Measurements from ENCODE around the gene R3HDM4.
"Not testable (repeated sequence)": the region's sequence is repeated elsewhere in the genome, so short reads cannot be mapped to it uniquely, and the experiment has no call there.

The R3HDM4 gene

GRCh38 chr19:913080-913748 lies at the start of gene R3HDM4:
R3HDM4 (minus strand) TSS chr19:913219; CDS start chr19:913157, 62 bp downstream.
- peak; percentile 83 for DNase-seq (ENCODE audit: low spot score)

- DNase-seq (ENCODE audit: low spot score): no peak
These were observed 49.0 kb upstream of the R3HDM4 start for GRCh38 chr19:961866-962620.

GRCh38 chr19:960601-960938 lies 47.6 kb upstream of the R3HDM4 start:
- DNase-seq (ENCODE audit: low spot score): no peak

- DNase-seq (ENCODE audit: low spot score): no peak
These were observed 47.0 kb upstream of the R3HDM4 start for GRCh38 chr19:960020-960419.

- DNase-seq (ENCODE audit: low spot score): no peak
These were observed 46.2 kb upstream of the R3HDM4 start for GRCh38 chr19:958967-959855.

- DNase-seq (ENCODE audit: low spot score): not testable (repeated sequence)
These were observed 44.6 kb upstream of the R3HDM4 start for GRCh38 chr19:957578-957977.

- DNase-seq (ENCODE audit: low spot score): peak; percentile 83
These were observed 43.9 kb upstream of the R3HDM4 start for GRCh38 chr19:956766-957440.

- peak; percentile 83 for DNase-seq (ENCODE audit: low spot score)
These were observed 43.1 kb upstream of the R3HDM4 start for GRCh38 chr19:955803-956765.

- no peak for DNase-seq (ENCODE audit: low spot score)
These were observed 41.9 kb upstream of the R3HDM4 start for GRCh38 chr19:954672-955494.

- DNase-seq (ENCODE audit: low spot score): no peak
These were observed 41.3 kb upstream of the R3HDM4 start for GRCh38 chr19:954272-954671.

- DNase-seq (ENCODE audit: low spot score): no peak
These were observed 40.6 kb upstream of the R3HDM4 start for GRCh38 chr19:953445-954271.

- no peak for DNase-seq (ENCODE audit: low spot score)
These were observed 39.8 kb upstream of the R3HDM4 start for GRCh38 chr19:952680-953444.

- no peak for DNase-seq (ENCODE audit: low spot score)
These were observed 39.1 kb upstream of the R3HDM4 start for GRCh38 chr19:952049-952679.

- DNase-seq (ENCODE audit: low spot score): no peak
These were observed 37.5 kb upstream of the R3HDM4 start for GRCh38 chr19:950352-951066.

GRCh38 chr19:948842-949496 lies 36.0 kb upstream of the R3HDM4 start:
- DNase-seq (ENCODE audit: low spot score): no peak

- DNase-seq (ENCODE audit: low spot score): no peak
These were observed 34.9 kb upstream of the R3HDM4 start for GRCh38 chr19:947707-948539.
